Esophagus squamous epithelium (tissue), 4 donors: ENCODE data around the gene CASKIN1.

Source experiments
- POLR2A ChIP-seq, 4 donors: fragments of 450-650 bp; IDR thresholded peaks; one replicate each; pipeline ENCODE4 v1.6.1; 2017; ENCODE audit warnings: antibody characterized with exemption in 4 of 4, mild to moderate bottlenecking in 4 of 4, moderate library complexity in 3 of 4
- TF ChIP-seq, protein P1 (sequence below), 6 experiments: fragments of 450-650 bp in 4 of 6; fragments of 200-600 bp in 2 of 6; sonication (generic) in 2 of 6; IDR thresholded peaks; one replicate each; pipeline ENCODE4 v1.5.1; 2016 to 2019; ENCODE audit warnings: antibody characterized with exemption in 6 of 6, mild to moderate bottlenecking in 4 of 6, moderate library complexity in 4 of 6

DNA sequence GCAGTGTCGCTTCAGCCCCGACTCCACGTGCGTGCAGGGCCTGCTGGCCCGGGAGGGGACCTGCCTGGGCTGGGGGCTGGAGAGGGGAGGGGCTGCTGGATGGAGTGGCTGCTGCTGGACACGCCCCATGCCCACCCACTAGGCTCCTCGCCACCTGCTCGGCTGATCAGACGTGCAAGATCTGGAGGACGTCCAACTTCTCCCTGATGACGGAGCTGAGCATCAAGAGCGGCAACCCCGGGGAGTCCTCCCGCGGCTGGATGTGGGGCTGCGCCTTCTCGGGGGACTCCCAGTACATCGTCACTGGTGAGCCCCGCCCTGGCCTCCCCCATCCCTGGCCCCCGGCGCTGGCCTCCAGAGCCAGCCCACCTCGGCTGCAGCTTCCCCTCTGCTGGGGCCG, 11.9 kb upstream of the CASKIN1 start:
- TF ChIP-seq, protein P1, sequence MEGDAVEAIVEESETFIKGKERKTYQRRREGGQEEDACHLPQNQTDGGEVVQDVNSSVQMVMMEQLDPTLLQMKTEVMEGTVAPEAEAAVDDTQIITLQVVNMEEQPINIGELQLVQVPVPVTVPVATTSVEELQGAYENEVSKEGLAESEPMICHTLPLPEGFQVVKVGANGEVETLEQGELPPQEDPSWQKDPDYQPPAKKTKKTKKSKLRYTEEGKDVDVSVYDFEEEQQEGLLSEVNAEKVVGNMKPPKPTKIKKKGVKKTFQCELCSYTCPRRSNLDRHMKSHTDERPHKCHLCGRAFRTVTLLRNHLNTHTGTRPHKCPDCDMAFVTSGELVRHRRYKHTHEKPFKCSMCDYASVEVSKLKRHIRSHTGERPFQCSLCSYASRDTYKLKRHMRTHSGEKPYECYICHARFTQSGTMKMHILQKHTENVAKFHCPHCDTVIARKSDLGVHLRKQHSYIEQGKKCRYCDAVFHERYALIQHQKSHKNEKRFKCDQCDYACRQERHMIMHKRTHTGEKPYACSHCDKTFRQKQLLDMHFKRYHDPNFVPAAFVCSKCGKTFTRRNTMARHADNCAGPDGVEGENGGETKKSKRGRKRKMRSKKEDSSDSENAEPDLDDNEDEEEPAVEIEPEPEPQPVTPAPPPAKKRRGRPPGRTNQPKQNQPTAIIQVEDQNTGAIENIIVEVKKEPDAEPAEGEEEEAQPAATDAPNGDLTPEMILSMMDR (IDR thresholded peaks at IDR 0.05): no peak
- no peak for TF ChIP-seq POLR2A (IDR thresholded peaks at IDR 0.05)
